ENCODE data around the gene AFF3. TPM values are rescaled to one million over a fixed set of nuclear protein-coding genes. Genes with fewer than 3 reads are reported as not detected.

Gene AFF3
- total RNA-seq, 1 experiment from 2014 or later = not detected

DNA sequence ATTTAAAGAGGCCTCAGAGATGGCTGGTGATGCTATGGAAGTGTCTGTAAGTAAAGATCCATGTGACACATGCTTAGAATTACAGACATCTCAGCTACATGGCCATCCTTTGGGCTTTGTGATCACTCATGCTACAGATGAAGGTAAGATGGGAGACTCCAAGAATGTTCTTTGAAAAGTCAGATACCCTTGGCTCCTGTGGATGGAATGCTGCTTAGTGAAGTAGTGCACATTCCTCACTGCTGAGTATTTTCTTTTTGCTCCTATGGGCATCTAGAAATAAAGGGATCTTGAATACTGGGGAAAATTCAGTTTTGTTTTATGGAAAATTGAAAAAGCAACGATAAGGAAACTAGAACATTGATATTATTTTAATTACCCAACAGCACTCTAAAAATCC, 597.3 kb downstream of the AFF3 start:
- DNase-seq = no peak

DNA sequence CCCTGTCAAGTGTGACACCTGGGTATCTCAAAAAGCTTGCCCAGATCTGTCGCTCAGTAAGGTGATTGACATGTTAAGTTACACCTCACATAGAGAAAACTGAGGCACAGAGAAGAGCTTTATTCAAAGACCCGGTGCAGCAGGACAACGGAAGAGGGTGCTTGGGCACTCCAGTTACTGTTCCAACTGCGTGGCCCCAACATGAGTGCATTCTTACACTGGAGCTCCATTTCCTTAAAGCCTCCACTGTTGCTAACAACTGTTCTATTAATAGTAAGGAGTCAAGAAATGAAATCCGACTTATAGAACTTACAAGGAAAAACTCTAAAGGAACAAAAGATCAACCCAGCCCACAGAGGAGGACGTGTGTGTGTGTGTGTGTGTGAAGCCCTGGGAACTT, 597.8 kb downstream of the AFF3 start:
- no peak overlapping the region for H3K4me2 ChIP-seq
- no peaks in the 10 kb centered on the region for H3K79me2 ChIP-seq (ENCODE audit: low read depth)
- no TSS peak for BruUV-seq (replicated peaks)
- H3K4me1 ChIP-seq (replicated peaks; ENCODE audit: insufficient read depth) = no peaks in the 10 kb centered on the region
- H3K27ac ChIP-seq = no peak overlapping the region
- no peaks in the 10 kb centered on the region for H4K20me1 ChIP-seq (ENCODE audit: insufficient read depth)
- H3F3A ChIP-seq (ENCODE audit: insufficient read depth, low read depth) = no peaks in the 10 kb centered on the region
- H3K9me2 ChIP-seq (ENCODE audit: insufficient read depth) = peaks cover 3% of the 10 kb centered on the region; the same call in 1 of the 2 replicates
- intact Hi-C loops (cut with micrococcal nuclease; ENCODE audit: unreplicated experiment) = no loop called here
- no peak overlapping the region for H2AFZ ChIP-seq
- H3K36me3 ChIP-seq (ENCODE audit: low read depth) = no peaks in the 10 kb centered on the region
- no peaks in the 10 kb centered on the region for H3K9me3 ChIP-seq (ENCODE audit: insufficient read depth, low read depth)
- TF ChIP-seq EZH2 (IDR thresholded peaks at IDR 0.05; ENCODE audit: low read depth) = no peak
- TF ChIP-seq, protein P1, sequence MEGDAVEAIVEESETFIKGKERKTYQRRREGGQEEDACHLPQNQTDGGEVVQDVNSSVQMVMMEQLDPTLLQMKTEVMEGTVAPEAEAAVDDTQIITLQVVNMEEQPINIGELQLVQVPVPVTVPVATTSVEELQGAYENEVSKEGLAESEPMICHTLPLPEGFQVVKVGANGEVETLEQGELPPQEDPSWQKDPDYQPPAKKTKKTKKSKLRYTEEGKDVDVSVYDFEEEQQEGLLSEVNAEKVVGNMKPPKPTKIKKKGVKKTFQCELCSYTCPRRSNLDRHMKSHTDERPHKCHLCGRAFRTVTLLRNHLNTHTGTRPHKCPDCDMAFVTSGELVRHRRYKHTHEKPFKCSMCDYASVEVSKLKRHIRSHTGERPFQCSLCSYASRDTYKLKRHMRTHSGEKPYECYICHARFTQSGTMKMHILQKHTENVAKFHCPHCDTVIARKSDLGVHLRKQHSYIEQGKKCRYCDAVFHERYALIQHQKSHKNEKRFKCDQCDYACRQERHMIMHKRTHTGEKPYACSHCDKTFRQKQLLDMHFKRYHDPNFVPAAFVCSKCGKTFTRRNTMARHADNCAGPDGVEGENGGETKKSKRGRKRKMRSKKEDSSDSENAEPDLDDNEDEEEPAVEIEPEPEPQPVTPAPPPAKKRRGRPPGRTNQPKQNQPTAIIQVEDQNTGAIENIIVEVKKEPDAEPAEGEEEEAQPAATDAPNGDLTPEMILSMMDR (conservative IDR thresholded peaks at IDR 0.05) = no peak
- POLR2A ChIA-PET (ENCODE audit: unreplicated experiment) = interaction anchor here (0.8 kb wide), 1 partner anchor 105 kb away, joined by 8 read pairs; no protein-coding TSS in a partner anchor
- DNase-seq = no peak
- peaks cover 100% of the 10 kb centered on the region for H3K27me3 ChIP-seq (ENCODE audit: insufficient read depth, low read depth)
- H3K4me3 ChIP-seq = no peak overlapping the region
- CTCF ChIA-PET = no interaction called here

More for the DNA sequence above, 597.3 kb downstream of the AFF3 start:
- H4K20me1 ChIP-seq (ENCODE audit: insufficient read depth) = no peaks in the 10 kb centered on the region
- no peaks in the 10 kb centered on the region for H3F3A ChIP-seq (ENCODE audit: insufficient read depth, low read depth)
- no peaks in the 10 kb centered on the region for H3K4me1 ChIP-seq (replicated peaks; ENCODE audit: insufficient read depth)
- no peaks in the 10 kb centered on the region for H3K36me3 ChIP-seq (ENCODE audit: low read depth)
- H3K79me2 ChIP-seq (ENCODE audit: low read depth) = no peaks in the 10 kb centered on the region
- BruUV-seq (replicated peaks) = no TSS peak
- H3K9me2 ChIP-seq (ENCODE audit: insufficient read depth) = peaks cover 3% of the 10 kb centered on the region; the same call in 1 of the 2 replicates
- no peak overlapping the region for H3K4me3 ChIP-seq
- TF ChIP-seq, protein P1 (conservative IDR thresholded peaks at IDR 0.05) = no peak
- TF ChIP-seq EZH2 (IDR thresholded peaks at IDR 0.05; ENCODE audit: low read depth) = no peak
- CTCF ChIA-PET = no interaction called here
- no peak overlapping the region for H3K4me2 ChIP-seq
- H2AFZ ChIP-seq = no peak overlapping the region
- no peak overlapping the region for H3K27ac ChIP-seq
- intact Hi-C loops (cut with micrococcal nuclease; ENCODE audit: unreplicated experiment) = no loop called here
- H3K27me3 ChIP-seq (ENCODE audit: insufficient read depth, low read depth) = peaks cover 100% of the 10 kb centered on the region
- POLR2A ChIA-PET (ENCODE audit: unreplicated experiment) = no interaction called here
- H3K9me3 ChIP-seq (ENCODE audit: insufficient read depth, low read depth) = no peaks in the 10 kb centered on the region

DNA sequence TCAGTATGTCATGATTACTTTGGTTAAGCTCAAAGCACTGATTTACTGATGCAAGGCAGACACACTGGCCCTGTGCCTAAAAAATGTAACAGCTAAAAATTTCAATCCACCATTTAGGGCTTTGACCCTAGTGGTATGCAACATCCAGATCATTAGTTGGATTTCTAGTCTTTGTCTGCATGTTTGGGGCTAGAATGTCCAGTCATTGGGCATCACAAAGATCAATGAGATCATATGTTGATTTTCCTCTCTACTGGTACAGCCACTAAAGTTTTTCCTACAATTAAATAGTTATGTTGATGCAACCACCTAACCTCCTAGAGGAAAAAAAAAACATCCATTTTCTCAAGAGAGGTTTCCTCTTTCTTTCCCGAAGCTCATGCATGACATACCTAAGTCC, 599.1 kb downstream of the AFF3 start:
- no TSS peak for BruUV-seq (replicated peaks)

More for the DNA sequence above, 599.1 kb downstream of the AFF3 start:
- no peaks in the 10 kb centered on the region for H4K20me1 ChIP-seq (ENCODE audit: insufficient read depth)
- H3K9me2 ChIP-seq (ENCODE audit: insufficient read depth) = peaks cover 3% of the 10 kb centered on the region; the same call in 1 of the 2 replicates
- H3K4me3 ChIP-seq = no peak overlapping the region
- H3K4me2 ChIP-seq = no peak overlapping the region
- POLR2A ChIA-PET (ENCODE audit: unreplicated experiment) = no interaction called here
- no peaks in the 10 kb centered on the region for H3K4me1 ChIP-seq (replicated peaks; ENCODE audit: insufficient read depth)
- H3K9me3 ChIP-seq (ENCODE audit: insufficient read depth, low read depth) = no peaks in the 10 kb centered on the region
- CTCF ChIA-PET = no interaction called here
- no peaks in the 10 kb centered on the region for H3F3A ChIP-seq (ENCODE audit: insufficient read depth, low read depth)
- TF ChIP-seq EZH2 (IDR thresholded peaks at IDR 0.05; ENCODE audit: low read depth) = no peak
- TF ChIP-seq, protein P1 (conservative IDR thresholded peaks at IDR 0.05) = no peak
- intact Hi-C loops (cut with micrococcal nuclease; ENCODE audit: unreplicated experiment) = no loop called here
- peaks cover 100% of the 10 kb centered on the region for H3K27me3 ChIP-seq (ENCODE audit: insufficient read depth, low read depth)
- no peaks in the 10 kb centered on the region for H3K79me2 ChIP-seq (ENCODE audit: low read depth)
- H3K36me3 ChIP-seq (ENCODE audit: low read depth) = no peaks in the 10 kb centered on the region
- H2AFZ ChIP-seq = no peak overlapping the region
- no peak overlapping the region for H3K27ac ChIP-seq
- DNase-seq = no peak

Data from PC-9 (cell line).